ENCODE measurements around the gene DFFA.
A peak's percentile ranks its signal among the peaks of the same experiment; 100 is the strongest.
"Not testable (repeated sequence)": the region's sequence is repeated elsewhere in the genome, so short reads cannot be mapped to it uniquely, and the experiment has no call there.

The DFFA gene

DNA sequence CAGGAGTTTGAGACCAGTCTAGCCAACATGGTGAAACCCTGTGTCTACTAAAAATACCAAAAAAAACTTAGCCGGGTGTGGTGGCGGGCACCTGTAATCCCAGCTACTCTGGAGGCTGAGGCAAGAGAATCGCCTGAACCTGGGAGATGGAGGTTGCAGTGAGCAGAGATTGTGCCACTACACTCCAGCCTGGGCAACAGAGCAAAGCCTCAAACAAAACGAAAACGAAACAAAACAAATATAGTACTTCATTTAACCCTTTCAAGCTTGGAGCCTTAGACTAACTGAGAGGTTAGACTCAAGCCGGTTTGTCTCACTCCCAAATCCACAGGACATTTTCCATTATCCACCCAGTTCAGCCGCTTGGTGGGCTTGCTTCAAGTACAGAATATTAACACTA, 14.9 kb downstream of the DFFA start:
- DNase-seq = not testable (repeated sequence)

DNA sequence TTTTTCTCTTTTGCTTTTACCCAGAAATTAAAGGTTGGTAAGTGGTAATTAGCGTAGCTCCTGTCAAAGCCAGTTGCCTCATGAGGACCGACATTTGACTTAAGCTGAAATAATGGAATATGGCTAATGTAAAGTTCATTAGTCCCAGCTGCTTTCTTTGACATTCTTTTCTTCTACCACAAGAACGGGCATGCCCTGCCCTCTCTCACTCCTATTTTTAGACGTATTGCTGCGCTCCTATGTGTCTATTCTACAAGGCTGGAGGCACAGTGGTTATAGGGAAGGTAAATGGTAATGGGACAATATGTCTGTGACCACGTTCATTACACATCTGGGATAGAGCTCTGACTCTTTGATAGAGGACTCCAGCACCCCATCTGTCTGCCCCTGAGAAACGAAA, 15.7 kb downstream of the DFFA start:
- DNase-seq = no peak

- no peak for DNase-seq
These were observed 16.3 kb downstream of the DFFA start for GRCh38 chr1:10456048-10456447.

GRCh38 chr1:10451287-10451686, 21.0 kb downstream of the DFFA start:
- no peak for DNase-seq

DNA sequence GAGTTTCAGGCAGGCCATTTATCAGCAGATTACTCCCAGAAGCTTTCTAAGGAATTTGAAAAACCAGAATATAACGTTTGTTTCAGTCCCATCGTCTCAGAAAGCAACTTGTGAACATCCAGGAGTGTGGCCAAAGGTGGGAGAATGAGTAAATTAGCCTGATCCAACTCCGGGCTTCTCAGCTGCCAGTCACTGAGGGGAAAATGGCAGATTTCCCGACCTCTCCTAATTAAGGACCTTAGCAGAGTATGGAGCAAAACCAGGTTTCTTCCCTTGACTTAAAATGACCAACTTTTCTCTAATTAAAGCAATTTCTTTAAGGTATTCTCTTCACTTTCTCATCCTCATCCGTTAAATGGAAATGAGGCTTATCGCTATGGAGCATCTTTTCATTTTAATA, 21.5 kb downstream of the DFFA start:
- no peak for DNase-seq

- no peak for DNase-seq
These were observed 22.0 kb downstream of the DFFA start for GRCh38 chr1:10450156-10450814.

DNA sequence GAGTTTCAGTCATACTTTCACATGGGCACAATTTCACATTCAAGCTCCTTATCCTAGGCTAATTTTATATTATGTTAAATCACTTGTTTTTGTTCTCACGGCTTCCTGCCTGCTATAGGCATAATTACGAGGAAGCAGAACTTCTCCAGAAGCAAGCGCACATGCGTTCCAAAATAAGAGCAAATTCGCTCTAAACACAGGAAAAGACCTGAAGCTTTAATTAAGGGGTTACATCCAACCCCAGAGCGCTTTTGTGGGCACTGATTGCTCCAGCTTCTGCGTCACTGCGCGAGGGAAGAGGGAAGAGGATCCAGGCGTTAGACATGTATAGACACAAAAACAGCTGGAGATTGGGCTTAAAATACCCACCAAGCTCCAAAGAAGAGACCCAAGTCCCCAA, 22.6 kb downstream of the DFFA start, which contains the start of gene CORT:
Gene CORT (plus strand): TSS at position 281 of the 400 bp plus-strand sequence. CDS start 193 bp downstream, outside the sequence.
- no peak for DNase-seq

DNA sequence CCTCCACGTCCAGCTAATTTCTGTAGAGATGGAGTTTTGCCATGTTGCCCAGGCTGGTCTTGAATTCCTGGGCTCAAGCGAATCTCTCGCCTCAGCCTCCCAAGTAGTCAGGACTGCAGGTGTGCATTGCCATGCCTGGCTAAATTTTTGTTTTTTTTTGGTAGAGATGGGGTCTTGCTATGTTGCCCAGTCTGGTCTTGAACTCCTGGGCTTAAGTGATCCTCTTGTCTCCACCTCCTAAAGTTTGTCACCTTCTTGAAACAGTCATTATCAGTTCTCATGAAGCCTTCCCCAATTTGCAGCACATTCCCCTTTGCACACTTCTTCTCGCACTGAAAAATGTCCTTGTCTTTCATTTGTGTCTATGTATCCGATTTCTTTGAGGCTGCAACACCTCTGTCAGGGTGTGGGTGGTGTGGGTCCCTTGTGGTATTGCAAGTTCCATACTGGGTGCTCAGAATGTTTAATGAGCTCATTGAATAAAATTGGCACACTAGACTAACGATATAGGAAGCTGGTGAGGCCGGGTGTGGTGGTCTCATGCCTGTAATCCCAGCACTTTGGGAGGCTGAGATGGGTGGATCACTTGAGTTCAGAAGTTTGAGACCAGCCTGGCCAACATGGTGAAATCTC, 25.4 kb downstream of the DFFA start:
- no peak for DNase-seq

DNA sequence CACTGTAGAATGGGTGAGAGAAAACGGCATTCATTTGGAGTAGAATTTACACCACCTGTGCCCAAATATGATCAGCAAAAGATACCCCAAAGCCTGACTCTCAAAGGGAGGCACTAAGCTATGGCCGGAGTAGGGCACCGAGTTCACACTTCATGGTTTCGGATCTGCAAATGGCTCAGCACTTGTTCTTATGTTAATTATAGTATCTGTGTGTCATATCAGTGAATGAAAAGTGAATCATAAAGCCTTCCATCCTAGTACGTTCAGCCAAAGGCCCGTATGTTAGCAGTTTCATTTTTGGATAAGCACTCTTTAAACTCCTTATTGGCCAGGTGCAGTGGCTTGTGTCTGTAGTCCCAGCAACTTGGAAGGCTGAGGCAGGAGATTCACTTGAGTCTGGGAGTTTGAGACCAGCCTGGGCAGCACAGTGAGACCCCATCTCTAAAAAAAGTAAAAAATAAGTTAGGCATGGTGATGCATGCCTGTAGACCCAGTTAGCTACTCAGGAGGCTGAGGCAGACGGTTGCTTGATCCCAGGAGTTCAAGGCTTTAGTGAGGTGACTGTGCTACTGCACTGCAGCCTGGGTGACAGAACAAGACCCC, 27.4 kb downstream of the DFFA start:
- DNase-seq = peak; percentile 11

GRCh38 chr1:10444248-10444647, 28.1 kb downstream of the DFFA start:
- DNase-seq = no peak

- DNase-seq = no peak
These were observed 31.5 kb downstream of the DFFA start for GRCh38 chr1:10440794-10441193.

- DNase-seq = no peak
These were observed 32.0 kb downstream of the DFFA start for GRCh38 chr1:10440305-10440704.

DNA sequence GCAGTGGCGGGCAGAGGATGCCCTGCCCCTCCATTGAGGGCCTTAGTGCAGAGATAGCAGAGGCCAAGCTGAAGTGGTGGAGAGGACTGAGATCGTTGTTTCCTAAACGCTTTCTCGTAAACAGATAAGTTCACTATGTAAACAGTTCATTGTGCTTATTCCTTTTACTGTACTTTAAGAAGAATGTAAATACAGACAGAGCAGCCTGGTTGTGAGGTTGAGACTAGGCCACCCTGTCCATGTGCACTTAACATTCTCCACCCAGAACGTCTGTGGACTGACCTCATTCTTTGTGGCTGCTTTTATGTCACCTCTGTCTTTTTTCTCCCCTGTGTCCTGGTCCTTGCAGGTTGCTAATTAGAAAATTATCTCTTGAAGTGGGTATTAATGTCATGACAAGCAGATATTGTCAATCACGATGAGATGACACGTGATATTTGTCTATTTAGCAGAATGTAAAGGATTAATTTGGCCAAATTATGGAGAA, 33.6 kb downstream of the DFFA start:
- DNase-seq = no peak

- DNase-seq = no peak
These were observed 35.3 kb downstream of the DFFA start for GRCh38 chr1:10437052-10437451.

DNA sequence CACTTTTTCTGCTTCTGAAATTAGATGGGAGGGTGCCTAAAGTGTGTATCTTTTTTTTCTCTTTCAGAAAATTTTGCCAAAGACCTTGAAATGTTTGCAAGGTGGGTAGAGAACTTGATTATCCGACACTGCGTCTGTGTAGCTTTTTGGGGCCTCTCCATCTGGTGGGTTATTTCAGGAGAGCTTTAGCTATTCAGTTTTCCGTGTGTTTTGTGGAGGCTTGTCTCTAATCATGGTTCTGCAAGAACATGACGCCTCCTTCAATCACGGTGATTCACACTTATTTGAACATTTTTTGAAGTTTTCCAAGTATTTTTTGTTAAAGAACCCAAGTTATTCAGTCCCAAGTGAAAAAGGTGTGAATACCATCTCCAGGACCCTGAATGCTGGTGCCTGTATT, 37.7 kb downstream of the DFFA start:
- DNase-seq = no peak

- no peak for DNase-seq
These were observed 38.5 kb downstream of the DFFA start for GRCh38 chr1:10433790-10434189.

DNA sequence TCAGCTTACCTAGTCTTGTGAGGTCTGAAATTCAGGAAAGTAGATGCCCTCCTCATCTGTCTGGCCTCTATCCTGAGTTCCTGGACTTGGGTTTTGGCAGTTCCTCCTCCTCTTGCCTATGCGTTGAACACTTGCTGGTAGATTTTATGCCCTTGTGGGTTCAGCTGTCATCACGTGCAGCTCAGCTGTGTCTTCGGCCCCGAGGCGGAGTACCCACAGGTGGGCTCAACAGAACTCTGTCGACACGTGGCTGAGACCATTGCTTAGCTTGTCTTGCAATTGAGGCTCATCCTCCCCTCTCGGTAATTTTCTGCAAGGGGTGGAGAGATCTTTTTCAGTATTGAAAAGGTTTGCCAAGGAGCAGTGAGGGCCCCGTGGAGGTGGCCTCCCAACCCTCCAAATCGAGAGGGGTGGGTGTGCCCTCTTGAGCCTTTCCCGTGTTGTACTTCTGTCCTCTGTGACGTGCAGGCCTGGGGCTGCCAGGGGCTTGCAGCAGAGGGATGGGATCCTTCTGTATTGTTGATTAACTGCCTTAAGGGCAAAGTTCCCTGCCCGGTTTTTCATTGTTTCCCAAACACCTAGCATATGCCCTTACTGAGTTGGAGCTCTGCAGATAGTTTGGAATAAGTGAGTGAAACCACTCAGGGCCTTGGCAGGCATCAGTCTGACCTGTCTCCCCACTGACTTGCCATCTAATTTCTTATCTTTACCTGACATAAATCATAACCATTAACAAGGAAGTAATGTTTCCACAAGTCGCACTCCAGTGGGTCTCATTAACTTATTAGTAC, 39.2 kb downstream of the DFFA start:
- DNase-seq = no peak

DNA sequence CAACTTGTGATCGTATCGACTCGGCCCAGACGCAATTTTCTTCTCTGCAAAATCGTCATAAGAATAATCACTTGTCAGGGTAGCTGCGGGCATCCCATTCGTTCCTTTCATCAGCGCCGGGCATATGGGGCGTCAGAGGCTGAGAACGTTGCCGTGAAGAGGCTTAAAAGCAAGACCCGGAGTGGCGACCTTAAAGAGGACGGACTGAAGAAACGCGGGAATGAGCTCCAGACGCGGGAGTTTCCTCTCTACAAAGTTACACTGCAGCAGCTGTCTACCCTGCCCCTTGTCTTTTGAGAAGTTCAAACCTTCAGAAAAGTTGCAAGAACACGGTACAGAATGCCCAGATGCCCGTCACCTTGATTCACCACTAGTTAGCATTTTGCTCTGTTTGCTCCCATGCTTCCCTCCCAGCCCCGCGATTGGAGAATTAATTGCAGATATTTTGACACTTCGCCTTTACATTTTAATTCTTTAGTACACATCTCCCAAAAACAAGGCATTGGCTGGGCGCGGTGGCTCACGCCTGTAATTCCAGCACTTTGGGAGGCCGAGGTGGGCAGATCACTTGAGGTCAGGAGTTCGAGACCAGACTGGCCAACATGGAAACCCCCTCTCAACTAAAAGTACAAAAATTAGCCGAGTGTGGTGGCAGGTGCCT, 41.1 kb downstream of the DFFA start:
- peak; percentile 17 for DNase-seq

GRCh38 chr1:10430216-10431069, 41.9 kb downstream of the DFFA start, which contains the start of gene CENPS:
Gene CENPS (plus strand): TSS chr1:10430433. CDS start chr1:10430518, 85 bp downstream.
- peak; percentile 91 for DNase-seq

DNA sequence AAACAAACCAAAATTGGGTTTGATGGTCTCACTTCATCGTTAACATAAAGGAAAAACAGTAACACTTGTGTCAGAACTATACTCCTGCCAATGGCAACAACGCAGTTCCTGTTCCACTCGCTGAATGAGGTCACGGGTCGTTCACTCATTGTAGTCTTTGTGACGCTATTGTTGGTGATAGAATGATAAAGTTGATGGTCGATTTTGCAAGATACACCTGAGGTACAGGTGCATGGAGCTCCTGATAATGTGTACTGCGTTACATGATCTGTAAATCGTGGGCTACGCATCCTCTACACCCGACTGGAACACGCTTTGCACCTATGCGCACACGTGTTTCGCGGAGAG, 42.5 kb downstream of the DFFA start:
- peak; percentile 33 for DNase-seq

DNA sequence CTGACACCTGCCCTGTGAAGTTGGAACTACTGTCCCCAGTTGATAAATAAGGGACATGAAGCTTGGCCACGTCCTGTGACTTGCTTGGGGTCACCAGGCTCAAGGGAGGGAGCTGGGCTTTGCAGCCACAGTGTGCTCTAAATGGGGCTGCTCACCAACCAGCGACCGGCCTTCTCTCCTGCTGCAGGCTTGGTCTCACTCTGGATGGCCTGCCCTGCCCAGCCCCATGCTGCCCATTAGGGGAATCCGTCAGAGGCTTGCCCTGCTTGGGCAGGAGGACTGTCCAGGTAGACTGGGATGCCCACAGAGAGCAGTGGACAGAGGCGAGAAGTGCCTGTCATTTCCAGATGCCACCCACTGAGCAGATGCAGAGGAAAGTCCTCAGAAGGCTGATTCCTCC, 43.3 kb downstream of the DFFA start:
- DNase-seq = no peak

DNA sequence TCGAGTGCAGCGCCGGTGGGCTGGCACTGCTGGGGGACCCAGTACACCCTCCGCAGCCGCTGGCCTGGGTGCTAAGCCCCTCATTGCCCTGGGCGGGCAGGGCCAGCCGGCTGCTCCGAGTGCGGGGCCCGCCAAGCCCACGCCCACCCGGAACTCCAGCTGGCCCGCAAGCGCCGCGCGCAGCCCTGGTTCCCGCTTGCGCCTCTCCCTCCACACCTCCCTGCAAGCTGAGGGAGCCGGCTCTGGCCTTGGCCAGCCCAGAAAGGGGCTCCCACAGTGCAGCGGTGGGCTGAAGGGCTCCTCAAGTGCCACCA, 45.8 kb downstream of the DFFA start:
- not testable (repeated sequence) for DNase-seq

Data from stimulated activated CD4-positive, alpha-beta T cell treated with anti-CD3 and anti-CD28 coated beads, Interleukin-1b, Interleukin-23, amount 100 ng/mL, for 48 hours (primary cell).